HG02610 (cell line): ENCODE measurements around the gene ATPAF1.

ENCODE experiments used
- ATAC-seq: cut with Tn5 transposase; IDR thresholded peaks from one replicate; pipeline ENCODE4 v1.9.1; 2021; ENCODE audit warnings: mild to moderate bottlenecking, moderate library complexity; ENCODE audit not compliant: unreplicated experiment

Gene ATPAF1

GRCh38 chr1:46596036-46596435 lies 72.1 kb downstream of the ATPAF1 start:
- no peak for ATAC-seq

- ATAC-seq: no peak
These were observed 73.0 kb downstream of the ATPAF1 start for GRCh38 chr1:46595127-46595526.

GRCh38 chr1:46594063-46594462 lies 74.1 kb downstream of the ATPAF1 start:
- ATAC-seq: no peak

- no peak for ATAC-seq
These were observed 75.3 kb downstream of the ATPAF1 start for GRCh38 chr1:46592823-46593222.

GRCh38 chr1:46589529-46589928 lies 78.6 kb downstream of the ATPAF1 start:
- ATAC-seq: no peak

GRCh38 chr1:46587069-46587468 lies 81.1 kb downstream of the ATPAF1 start:
- no peak for ATAC-seq

GRCh38 chr1:46585312-46585938 lies 82.7 kb downstream of the ATPAF1 start:
- ATAC-seq: no peak

GRCh38 chr1:46583494-46583893 lies 84.7 kb downstream of the ATPAF1 start:
- ATAC-seq: no peak

GRCh38 chr1:46582972-46583371 lies 85.2 kb downstream of the ATPAF1 start:
- ATAC-seq: no peak
